GM19035 (cell line): ENCODE results near the gene IL17REL.

ENCODE experiments used
- ATAC-seq: cut with Tn5 transposase; IDR thresholded peaks from one replicate; pipeline ENCODE4 v1.9.1; 2021; ENCODE audit not compliant: unreplicated experiment

IL17REL gene

GRCh38 chr22:50046481-50047245 is 34.1 kb upstream of the IL17REL start:
- no peak for ATAC-seq

GRCh38 chr22:50046019-50046415 is 33.5 kb upstream of the IL17REL start:
- ATAC-seq = no peak

- no peak for ATAC-seq
Observed at GRCh38 chr22:50045211-50046018, 32.9 kb upstream of the IL17REL start.

- ATAC-seq = no peak
Observed at GRCh38 chr22:50044485-50045118, 32.0 kb upstream of the IL17REL start.

- ATAC-seq = no peak
Observed at GRCh38 chr22:50041361-50042065, 28.9 kb upstream of the IL17REL start.

- ATAC-seq = no peak
Observed at GRCh38 chr22:50040717-50041116, 28.2 kb upstream of the IL17REL start.

- no peak for ATAC-seq
Observed at GRCh38 chr22:50039669-50040443, 27.3 kb upstream of the IL17REL start.

GRCh38 chr22:50035976-50036724 is 23.6 kb upstream of the IL17REL start:
- ATAC-seq = no peak

- ATAC-seq = no peak
Observed at GRCh38 chr22:50035131-50035881, 22.7 kb upstream of the IL17REL start.

- ATAC-seq = no peak
Observed at GRCh38 chr22:50034126-50035081, 21.8 kb upstream of the IL17REL start.

GRCh38 chr22:50032941-50033601 is 20.5 kb upstream of the IL17REL start:
- ATAC-seq = no peak

- ATAC-seq = no peak
Observed at GRCh38 chr22:50032109-50032871, 19.7 kb upstream of the IL17REL start.

- ATAC-seq = no peak
Observed at GRCh38 chr22:50031189-50032091, 18.9 kb upstream of the IL17REL start.

GRCh38 chr22:50030297-50031188 is 18.0 kb upstream of the IL17REL start:
- ATAC-seq = no peak
